ENCODE measurements around the gene METRNL.
"Not testable (repeated sequence)": the region's sequence is repeated elsewhere in the genome, so short reads cannot be mapped to it uniquely, and the experiment has no call there.

Gene METRNL

DNA sequence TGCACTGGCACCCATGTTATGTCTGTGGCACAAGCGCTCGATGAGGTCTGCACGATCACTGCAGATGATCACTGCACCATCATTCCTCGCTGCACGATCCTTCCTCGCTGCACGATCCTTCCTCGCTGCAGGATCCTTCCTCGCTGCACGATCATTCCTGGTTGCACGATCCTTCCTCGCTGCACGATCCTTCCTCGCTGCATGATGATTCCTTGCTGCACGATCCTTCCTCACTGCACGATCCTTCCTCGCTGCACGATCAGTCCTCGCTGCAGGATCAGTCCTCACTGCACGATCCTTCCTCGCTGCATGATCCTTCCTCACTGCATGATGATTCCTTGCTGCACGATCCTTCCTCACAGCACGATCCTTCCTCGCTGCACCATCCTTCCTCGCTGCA is 29.3 kb downstream of the METRNL start:
- no peak for DNase-seq (ENCODE audit: low spot score)

DNA sequence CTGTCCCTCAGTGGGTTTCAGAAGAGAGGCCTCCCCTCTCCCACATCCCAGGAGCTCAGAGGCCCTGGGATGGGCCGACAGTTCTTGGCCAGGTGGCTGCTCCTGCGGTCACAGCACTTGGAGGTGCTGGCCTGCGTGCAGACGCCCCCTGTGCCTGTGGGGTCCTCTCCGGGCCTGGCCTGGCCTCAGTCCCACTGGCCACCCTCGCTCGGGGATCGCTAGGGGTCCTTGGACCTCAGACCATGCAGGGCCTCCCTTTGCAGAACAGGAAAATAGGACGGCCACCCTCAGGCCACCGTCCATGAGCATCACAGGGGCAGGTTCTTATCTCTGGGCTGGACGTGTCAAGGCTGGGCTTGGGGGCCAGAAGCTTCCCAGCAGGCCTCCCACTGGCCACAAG is 30.0 kb downstream of the METRNL start:
- DNase-seq (ENCODE audit: low spot score): no peak

DNA sequence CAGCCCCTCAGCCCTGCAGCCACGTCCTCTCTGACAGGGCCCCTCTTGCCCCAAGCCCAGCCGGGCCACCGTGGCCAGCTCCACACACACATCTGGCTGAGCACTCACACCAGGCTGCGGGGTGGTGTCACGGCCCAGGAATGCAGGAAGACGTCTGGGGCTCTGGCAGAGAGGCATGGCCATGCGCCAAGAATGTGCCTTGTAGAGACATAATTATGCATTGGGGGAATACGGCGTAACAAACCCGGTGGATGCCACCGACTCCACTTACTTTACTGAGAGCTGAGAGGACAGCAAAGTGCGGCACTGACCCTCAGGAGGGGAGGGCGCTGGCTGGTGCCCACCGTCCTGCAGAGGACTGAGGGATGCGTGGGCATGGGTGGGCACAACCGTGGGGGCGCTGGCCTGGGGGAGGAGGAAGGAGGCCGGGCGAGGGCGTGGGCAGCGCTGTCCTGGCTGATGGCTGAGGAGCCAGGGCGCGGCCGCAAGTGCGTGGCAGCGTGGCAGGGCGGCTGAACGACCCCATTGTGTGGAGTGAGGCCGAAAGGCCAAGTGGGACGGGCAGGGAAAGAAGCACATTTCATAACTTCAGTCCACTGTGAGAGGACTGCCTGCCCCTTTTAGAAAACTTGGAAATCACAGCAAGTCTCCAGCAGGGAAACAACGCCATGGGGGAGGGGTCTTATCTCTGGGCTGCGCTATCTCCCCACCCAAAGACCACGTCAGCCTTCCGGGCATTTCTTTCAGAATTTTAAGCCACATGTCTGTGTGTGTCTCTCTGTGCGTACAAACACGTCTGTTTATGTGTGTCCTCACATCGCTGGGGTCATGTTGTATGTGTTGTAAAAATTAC is 30.6 kb downstream of the METRNL start:
- DNase-seq (ENCODE audit: low spot score): no peak

DNA sequence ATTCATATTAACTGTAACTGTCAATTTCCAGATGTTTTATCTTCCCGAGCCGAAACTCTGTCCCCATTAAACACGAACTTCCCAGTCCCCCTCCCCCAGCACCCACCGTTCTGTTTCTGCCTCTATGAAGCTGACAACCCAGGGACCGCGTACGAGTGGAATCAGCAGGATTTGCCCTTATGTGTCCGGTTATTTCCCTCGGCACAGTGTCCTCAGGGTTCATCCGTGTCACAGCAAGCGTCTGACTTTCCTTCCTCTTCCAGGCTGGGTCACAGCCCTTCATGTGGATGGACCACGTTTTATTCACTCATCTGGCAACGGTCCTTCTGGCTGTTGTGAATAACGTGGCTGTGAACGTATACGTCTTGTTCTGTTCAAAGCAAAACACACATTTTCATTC is 31.3 kb downstream of the METRNL start:
- DNase-seq (ENCODE audit: low spot score): no peak

DNA sequence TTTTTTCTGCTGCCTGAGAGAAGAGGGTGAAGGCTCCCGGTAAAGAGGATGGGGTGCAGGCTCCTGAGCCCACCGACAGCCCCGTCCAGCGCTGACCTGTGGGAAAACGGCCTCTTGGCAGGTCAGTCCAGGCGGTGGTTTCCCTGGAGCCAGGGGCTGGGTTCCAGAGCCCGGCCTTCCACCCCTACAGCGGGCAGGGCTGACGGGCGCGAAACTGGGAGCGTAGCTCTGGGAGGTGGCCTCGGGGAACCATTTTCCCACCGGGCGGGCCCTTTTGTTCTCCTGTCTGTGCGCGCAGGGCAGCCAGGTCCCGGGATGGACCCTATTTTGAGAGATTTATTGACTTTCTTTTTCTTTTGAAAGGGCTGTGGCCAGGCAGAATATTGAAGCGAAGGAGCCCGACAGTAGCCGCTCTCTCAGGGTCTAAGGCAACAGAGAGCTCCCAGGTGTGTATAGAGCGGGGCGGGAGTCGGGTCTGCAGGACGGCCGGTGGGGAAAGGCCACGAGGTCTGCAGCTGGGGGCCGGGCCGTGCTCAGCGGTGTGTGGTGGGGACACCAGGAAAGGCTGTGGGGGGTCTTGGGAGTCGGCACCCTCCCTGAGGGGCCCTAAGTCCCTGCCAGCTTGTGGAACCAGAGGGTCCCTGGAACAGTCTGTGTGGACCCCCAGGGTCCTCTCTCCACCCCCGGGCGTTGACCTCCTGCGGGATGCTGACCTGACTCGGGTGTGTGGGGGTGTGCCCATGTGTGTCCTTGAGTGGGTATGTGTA is 32.3 kb downstream of the METRNL start:
- no peak for DNase-seq (ENCODE audit: low spot score)

DNA sequence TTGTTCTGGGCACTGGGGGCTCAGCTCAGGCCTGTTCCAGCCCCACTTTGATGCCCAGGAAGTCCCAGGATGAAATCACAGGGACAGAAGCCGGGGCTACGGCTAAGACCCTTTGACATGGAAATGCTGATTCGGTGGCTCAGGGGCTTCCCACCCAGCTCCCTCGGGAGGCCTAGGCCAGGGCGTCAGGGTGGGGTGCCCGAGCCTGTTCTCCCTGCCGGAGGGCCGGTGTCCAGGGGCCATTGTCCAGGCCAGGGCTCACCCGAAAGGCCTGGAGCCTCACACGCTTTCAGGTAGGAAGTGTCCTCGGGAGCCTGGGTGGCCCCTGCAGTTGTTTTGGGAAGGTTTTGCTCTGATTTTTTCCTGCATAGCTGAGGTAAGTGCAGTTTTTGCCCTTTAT is 34.0 kb downstream of the METRNL start:
- DNase-seq (ENCODE audit: low spot score): no peak

DNA sequence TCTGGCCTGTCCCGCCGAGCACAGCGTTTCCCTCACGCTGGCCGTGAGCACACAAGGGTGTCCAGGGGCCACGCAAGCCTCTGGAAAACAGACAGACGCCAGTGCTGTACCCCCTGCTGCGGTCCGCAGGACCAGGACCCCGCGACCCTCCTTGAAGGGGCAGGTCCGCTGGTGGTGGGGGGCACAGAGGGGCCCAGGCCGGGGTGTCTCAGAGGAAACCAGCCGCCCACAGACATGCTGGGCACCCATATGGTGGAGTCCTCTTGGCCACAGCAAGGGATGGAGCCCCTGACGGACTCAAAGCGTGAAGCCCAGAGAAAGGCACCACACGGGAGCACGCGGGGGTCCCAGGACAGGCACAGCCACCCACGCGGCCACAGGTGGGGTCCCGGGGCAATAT is 34.4 kb downstream of the METRNL start:
- DNase-seq (ENCODE audit: low spot score): no peak

DNA sequence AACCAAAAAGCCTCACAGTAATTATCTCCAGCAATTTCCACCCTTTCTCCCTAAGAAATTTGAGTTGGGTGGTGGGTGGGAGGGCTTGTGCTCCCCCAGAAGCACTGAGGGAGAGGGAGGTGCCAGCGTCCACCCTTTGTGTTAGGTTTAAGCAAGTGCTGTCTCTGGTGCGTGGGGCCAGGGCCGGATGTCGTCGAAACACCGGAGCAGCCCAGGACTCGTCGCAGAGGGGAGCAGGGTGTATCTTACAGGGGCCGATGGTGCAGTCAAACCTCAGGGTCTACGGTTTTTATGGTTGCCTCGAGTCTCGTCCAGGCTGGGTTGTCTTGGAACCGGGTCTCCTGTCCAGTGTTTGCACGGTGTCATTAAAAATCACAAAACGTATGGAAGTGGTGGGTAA is 35.3 kb downstream of the METRNL start:
- no peak for DNase-seq (ENCODE audit: low spot score)

DNA sequence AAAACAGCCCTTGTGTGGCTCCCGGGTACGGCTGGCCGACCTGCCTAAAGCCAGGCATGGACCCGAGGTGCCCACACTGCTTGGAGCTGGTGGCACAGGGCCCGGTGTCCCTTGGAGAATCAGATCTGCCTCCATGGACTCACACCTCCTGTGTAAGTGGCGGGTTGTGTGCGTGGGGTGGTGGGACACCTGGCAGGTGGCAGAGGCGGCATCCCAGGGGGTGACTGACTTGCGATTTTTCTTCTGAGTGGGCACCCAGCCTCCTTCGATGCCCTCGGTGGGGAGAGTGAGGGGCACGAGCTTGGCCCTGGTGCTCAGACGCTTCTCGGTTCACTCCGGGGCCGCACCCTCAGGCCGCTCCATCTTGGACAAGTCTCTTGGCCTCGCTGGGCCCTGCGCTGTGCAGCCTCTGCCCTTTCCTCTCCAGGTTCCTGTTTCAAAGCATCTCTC is 35.8 kb downstream of the METRNL start:
- no peak for DNase-seq (ENCODE audit: low spot score)

DNA sequence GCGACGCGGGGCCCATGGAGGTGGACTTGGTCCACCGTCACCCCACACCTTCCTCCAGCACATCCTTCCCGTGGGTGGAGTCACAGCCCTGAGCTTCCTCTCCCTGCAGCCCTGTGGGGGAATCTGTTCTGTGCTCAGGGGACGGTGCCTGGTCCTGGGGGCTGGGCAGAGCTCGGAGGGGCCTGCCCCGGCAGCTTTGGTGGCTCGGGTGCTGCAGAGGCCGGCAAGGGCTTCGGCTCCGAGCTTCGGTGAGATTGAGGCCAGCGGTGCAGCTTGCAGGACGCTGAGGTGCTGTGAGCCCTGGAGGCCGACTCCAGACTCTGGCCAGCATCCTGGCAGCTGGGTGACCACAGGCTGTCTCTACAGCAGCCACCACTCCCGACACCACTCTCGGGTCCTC is 36.4 kb downstream of the METRNL start:
- DNase-seq (ENCODE audit: low spot score): no peak

DNA sequence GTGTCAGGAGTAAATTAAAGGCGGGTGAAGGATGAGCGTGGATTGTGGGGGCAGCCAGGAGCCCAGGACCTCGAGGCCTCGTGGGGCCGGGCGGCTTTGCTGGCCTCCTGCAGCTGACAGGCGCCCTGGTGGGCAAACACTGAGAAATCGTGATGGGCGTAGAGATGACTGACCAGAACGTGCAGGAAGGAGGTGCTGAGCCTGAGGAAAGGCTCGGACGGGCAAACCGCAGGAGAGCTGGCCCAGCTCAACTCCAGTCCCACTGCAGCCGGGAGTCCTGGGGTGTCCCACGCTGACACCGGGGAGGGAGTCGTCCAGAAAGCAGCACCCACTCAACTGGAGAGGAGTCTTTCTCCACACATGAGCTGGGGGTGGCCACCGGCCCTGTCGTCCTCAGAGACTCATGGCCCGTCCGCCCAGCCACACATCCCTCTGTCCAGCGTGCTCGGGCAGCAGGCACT is 36.9 kb downstream of the METRNL start:
- no peak for DNase-seq (ENCODE audit: low spot score)

DNA sequence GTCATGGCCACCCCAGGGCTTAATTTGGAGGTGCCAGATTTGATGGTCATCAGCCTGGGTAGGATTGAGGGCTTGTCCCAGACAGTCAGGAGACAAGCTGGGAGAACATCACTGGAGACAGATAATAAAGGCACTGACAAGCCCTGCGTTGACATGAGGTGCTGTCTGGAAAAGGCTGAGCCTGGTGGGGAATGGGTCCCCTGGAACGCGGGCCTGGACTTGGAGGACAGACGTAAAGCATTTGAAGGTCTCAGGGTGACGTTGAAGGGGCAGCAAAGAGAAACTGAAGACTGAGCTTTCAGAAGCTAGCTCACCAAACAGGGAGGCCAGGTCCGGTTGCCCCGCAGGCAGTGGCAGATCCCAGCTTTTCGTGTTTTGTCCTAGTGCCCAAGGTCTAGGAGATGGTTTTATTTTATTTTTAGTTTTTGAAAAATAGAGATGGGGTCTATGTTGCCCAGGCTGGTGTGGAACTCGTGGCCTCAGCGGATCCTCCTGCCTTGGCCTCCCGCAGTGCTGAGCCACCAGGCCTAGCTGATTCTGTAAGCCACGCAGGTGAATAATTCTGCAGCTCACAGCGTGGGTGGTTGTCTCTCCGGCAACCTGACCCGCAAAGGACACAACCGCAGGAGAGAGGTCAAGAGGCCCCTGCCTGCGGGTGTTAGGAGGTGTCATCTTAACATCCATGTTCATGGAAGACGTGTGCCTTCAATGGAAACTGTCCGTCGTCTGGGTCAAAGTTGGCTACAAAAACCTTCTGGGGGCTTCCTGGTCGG is 37.6 kb downstream of the METRNL start:
- no peak for DNase-seq (ENCODE audit: low spot score)

DNA sequence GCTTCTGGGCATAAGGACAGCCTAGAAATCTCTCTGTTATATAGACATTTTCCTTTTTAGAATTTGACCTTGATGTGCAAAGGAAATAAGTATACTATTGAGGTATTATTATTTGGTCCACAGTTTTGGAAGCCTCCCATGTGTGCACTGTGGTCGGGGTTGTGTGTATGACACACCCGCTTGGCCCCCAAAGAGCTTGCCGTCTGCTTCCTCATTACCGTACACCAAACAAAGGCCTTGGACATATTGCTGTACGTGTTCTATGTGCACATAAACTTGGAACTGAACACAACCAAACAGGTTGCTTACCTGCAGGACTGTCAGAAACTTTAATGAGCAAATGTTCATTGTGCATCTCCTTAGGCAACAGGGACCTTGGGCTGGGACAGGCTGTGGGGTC is 38.2 kb downstream of the METRNL start:
- DNase-seq (ENCODE audit: low spot score): no peak

DNA sequence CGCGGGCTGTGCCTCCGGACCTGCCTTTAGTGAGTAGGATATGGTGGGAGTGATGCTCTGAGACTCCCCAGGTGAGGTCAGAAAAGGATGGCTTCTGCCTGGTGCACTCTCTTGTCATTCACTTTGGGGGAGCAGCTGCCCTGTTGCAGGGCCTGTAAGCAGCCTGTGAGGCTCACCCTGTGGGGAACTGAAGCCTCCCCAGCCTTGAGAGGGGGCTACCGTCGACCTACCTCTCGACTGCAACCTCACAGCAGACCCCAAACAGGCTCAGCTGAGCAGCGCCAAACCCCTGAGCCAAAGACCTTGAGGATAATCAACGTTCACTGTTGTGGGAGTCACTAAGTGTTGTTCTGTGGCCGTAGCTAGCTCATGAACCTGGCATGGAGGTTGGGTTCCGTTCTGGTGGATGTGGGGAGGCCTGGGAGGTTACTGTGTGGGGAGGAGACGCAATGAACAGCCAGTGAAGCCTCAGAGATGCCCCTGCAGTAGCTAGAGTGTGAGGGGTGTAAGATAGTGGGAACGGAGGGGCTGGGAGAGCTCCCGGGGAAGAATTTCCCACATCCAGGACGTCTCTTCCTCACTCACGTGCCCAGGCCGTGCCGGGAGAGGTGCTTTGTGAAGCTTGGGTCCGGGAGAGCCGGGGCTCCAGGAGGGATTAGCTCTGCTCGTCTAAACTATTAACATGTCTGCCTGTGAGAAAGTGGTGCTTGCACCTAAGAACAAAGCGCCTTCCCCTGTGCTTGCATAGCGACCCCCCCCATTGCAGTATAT is 38.8 kb downstream of the METRNL start:
- DNase-seq (ENCODE audit: low spot score): no peak

DNA sequence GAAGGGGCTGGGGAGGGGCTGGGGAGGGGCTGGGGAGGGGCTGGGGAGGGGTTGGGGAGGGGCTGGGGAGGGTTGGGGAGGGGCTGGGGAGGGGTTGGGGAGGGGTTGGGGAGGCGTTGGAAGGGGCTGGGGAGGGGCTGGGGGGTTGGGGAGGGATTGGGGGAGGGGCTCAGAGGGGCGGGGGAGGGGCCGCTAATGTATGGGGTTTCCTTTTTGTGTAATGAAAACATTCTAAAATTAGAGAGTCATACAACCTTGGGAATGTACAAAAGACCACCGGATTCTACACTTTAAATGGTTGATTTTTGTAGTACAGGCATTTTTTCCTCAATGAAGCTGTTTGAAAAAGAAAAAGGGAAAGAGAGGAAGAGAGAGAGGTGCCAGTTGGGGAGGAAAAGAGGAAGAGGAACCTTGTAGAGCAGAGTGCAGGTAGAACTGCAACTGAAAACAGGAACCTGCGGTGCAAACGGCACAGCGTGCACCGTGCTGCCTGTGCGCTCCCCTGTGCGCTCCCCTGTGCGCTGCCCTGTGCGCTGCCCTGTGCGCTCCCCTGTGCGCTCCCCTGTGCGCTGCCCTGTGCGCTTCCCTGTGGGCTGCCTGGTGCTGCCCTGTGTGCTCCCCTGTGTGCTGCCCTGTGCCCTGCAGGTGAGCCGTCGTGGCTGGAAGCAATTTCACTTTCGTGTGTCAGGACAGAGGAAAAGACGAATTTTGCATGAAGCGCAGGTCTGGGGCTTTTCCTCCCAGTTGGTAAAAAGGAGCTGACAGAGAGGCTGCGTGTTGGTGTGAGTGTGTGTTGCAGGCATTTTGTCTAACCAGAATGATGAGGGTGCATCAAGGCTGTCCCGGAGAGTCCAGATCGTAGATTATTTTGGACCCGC is 40.8 kb downstream of the METRNL start:
- no peak for DNase-seq (ENCODE audit: low spot score)

DNA sequence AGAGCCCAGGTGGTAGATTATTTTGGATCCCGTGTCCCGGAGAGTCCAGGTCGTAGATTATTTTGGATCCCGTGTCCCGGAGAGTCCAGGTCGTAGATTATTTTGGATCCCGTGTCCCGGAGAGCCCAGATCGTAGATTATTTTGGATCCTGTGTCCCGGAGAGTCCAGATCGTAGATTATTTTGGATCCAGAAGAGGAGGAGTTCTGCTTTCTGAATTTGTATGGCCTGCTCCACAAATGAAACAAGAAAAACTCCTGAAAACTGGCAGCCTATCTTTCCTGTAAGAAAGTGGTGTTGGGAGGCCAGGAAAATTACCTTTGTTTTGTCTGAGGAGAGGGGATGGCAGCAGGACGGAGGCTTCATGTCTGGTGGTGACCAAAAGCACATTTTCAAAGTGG is 42.1 kb downstream of the METRNL start:
- DNase-seq (ENCODE audit: low spot score): not testable (repeated sequence)

DNA sequence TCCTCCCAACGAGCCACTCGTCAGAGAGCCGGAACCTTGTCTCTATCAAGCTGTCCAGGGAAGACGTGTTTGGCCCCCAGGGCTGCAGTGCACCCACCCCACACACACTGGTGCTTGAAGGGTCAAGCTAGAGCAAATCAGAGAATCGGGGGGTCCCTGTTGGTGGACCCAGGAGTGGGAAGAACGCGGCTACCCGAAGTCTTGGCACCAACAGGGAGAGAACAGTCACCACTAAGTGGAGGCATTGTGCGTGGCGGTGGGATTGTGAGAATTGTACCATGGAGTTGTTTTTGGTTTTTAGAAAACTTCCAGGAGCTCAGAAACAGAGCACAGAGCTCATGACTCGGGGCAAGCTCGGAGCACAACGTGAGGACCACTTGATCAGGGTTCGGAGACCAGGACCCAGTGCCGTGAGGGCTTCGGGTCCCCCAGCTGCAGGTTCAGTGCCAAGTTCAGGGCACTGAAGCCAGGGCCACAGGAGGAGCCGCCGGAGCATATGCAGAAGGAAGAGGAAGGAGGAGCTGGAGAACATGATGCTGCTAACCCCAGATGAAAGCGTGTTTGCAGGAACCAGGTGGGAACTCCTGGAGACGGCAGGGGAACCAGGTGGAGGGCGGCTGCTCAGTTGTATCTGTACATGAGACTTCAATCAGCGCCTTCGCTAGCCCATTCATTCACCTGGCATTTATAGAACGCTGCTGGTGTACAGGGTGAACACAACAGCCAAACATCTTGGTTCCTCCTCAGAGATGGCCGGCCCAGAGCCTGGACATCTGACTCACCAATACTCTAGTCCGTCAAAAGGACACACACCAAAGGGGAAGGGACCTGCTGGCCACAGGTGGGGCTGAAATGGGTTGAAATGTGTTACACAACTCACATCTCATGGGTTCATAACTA is 42.8 kb downstream of the METRNL start:
- DNase-seq (ENCODE audit: low spot score): no peak

DNA sequence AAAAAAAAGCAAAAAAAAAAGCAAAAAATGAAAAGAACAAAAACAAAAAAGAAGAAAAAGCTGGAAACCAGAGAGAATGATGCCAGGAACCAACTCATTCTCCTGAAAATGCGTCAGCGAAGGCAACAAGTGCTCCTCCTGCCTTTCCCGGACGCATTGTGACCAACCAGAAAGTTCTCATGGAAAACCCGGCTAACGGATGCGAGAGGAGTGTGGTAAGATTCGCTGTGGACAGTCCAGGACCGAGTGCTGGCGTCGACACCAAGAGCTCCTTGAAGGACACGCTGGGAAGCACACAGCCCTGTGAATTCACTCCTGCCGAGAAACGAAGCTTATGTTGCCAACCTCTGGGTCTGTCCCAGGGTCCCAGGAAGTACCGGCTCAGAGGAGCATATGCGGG is 43.4 kb downstream of the METRNL start:
- DNase-seq (ENCODE audit: low spot score): no peak

DNA sequence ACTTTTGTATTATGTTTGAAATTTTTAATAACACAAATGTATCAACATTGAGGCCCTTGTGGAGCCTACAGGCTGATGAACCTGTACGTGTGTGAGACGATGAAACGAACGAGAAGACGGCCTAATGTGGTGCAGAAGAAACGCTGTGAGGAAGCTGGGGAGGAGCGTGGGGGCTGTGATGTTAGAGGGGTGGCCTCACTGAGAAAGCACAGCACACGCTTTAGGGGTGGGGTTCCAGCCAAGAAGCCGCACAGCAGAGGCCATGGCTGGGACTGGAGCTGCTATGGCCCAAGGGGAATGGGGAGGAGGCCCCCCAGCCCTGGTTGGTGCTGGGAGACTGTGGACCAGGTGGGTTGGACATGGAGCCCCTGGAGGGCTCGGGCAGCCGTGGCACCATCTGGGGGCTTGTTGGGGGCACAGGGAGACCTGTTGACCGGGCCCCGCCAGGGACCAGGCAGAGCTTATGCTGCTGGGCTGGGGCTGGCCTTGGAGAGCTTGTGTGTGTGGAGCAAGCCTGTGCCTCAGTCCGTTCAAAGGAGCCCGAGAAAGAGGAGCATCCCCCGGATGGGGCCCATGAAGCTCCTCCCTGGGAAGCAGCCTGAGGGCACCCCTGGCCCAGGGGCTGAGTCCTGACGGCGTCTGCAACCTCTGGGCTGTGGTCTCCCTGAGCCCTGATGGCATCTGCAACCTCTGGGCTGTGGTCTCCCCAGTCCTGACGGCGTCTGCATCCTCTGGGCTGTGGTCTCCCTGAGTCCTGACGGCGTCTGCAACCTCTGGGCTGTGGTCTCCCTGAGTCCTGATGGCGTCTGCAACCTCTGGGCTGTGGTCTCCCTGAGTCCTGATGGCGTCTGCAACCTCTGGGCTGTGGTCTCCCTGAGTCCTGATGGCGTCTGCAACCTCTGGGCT is 44.7 kb downstream of the METRNL start:
- DNase-seq (ENCODE audit: low spot score): no peak
